ENCODE results near the gene LCN15.

The LCN15 gene

DNA sequence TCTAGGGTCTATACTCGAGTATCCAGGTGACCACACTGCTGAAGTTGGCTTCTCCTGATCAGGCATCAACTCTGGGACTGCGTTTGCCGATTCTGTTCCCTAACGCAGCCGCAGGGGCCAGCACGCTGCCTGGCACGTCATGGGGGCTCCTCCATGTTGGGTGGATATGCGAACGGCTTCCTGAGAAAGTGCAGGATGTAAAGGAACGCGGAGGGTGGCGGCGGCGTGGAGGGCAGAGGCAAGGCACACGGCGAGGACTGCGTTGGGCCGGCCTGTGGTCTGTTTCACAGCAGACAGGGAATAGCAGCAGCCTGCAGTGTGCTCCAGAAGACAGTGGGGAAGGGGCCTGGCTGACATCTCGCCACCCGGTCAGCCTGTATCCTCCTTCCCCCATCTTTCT is 25.4 kb downstream of the LCN15 start:
- no peak overlapping the region for H3K9ac ChIP-seq (ENCODE audit: low read length in 2 of 2)
- no peak overlapping the region for H3K27ac ChIP-seq (ENCODE audit: low read length)
- peaks cover 2% of the 10 kb centered on the region for H3K4me1 ChIP-seq (ENCODE audit: control insufficient read depth, insufficient read depth, low read length)
- H3K27me3 ChIP-seq (ENCODE audit: control insufficient read depth in 1 of 2, insufficient read depth in 2 of 2, low read length in 2 of 2): peaks cover 26 to 29% of the 10 kb centered on the region in 2 donors
- H3K36me3 ChIP-seq (ENCODE audit: control insufficient read depth in 2 of 2, insufficient read depth in 2 of 2, low read length in 2 of 2): no peaks in the 10 kb centered on the region
- no peaks in the 10 kb centered on the region for H3K9me3 ChIP-seq (ENCODE audit: control insufficient read depth in 2 of 2, low read length in 2 of 2)
- no peak overlapping the region for H3K4me3 ChIP-seq (ENCODE audit: low read length in 2 of 2)

- Histone ChIP-seq H3K27me3 (ENCODE audit: control insufficient read depth in 1 of 2, insufficient read depth in 2 of 2, low read length in 2 of 2) (peaks cover 4% of the 10 kb centered on the region in 2 donors), H3K9ac (ENCODE audit: low read length in 2 of 2) (no peak overlapping the region), H3K36me3 (ENCODE audit: control insufficient read depth in 2 of 2, insufficient read depth in 2 of 2, low read length in 2 of 2) (no peaks in the 10 kb centered on the region), H3K4me3 (ENCODE audit: low read length in 2 of 2) (no peak overlapping the region), H3K9me3 (ENCODE audit: control insufficient read depth in 2 of 2, low read length in 2 of 2) (no peaks in the 10 kb centered on the region), H3K27ac (ENCODE audit: low read length) (no peak overlapping the region), H3K4me1 (ENCODE audit: control insufficient read depth, insufficient read depth, low read length) (no peaks in the 10 kb centered on the region)
These were observed 28.4 kb downstream of the LCN15 start for GRCh38 chr9:136735812-136736480.

- Histone ChIP-seq H3K36me3 (ENCODE audit: control insufficient read depth in 2 of 2, insufficient read depth in 2 of 2, low read length in 2 of 2) (no peaks in the 10 kb centered on the region), H3K4me3 (ENCODE audit: low read length in 2 of 2) (no peak overlapping the region), H3K9me3 (ENCODE audit: control insufficient read depth in 2 of 2, low read length in 2 of 2) (no peaks in the 10 kb centered on the region), H3K4me1 (ENCODE audit: control insufficient read depth, insufficient read depth, low read length) (no peaks in the 10 kb centered on the region), H3K27me3 (ENCODE audit: control insufficient read depth in 1 of 2, insufficient read depth in 2 of 2, low read length in 2 of 2) (peaks cover 0 to 2% of the 10 kb centered on the region in 2 donors), H3K27ac (ENCODE audit: low read length) (no peak overlapping the region), H3K9ac (ENCODE audit: low read length in 2 of 2) (no peak overlapping the region)
These were observed 29.4 kb downstream of the LCN15 start for GRCh38 chr9:136734837-136735496.

- no peaks in the 10 kb centered on the region for H3K27me3 ChIP-seq (ENCODE audit: control insufficient read depth in 1 of 2, insufficient read depth in 2 of 2, low read length in 2 of 2)
- no peaks in the 10 kb centered on the region for H3K9me3 ChIP-seq (ENCODE audit: control insufficient read depth in 2 of 2, low read length in 2 of 2)
- no peak overlapping the region for H3K9ac ChIP-seq (ENCODE audit: low read length in 2 of 2)
- H3K4me1 ChIP-seq (ENCODE audit: control insufficient read depth, insufficient read depth, low read length): peaks cover 9% of the 10 kb centered on the region
- no peak overlapping the region for H3K27ac ChIP-seq (ENCODE audit: low read length)
- H3K36me3 ChIP-seq (ENCODE audit: control insufficient read depth in 2 of 2, insufficient read depth in 2 of 2, low read length in 2 of 2): no peaks in the 10 kb centered on the region
- H3K4me3 ChIP-seq (ENCODE audit: low read length in 2 of 2): no peak overlapping the region
These were observed 30.7 kb downstream of the LCN15 start for GRCh38 chr9:136733611-136734010.

- Histone ChIP-seq H3K27ac (ENCODE audit: low read length) (no peak overlapping the region), H3K9ac (ENCODE audit: low read length in 2 of 2) (no peak overlapping the region), H3K4me3 (ENCODE audit: low read length in 2 of 2) (no peak overlapping the region), H3K4me1 (ENCODE audit: control insufficient read depth, insufficient read depth, low read length) (peaks cover 16% of the 10 kb centered on the region), H3K9me3 (ENCODE audit: control insufficient read depth in 2 of 2, low read length in 2 of 2) (no peaks in the 10 kb centered on the region), H3K27me3 (ENCODE audit: control insufficient read depth in 1 of 2, insufficient read depth in 2 of 2, low read length in 2 of 2) (no peaks in the 10 kb centered on the region), H3K36me3 (ENCODE audit: control insufficient read depth in 2 of 2, insufficient read depth in 2 of 2, low read length in 2 of 2) (no peaks in the 10 kb centered on the region)
These were observed 31.7 kb downstream of the LCN15 start for GRCh38 chr9:136732444-136733178.

GRCh38 chr9:136729926-136730325 is 34.4 kb downstream of the LCN15 start:
- no peak overlapping the region for H3K27ac ChIP-seq (ENCODE audit: low read length)
- H3K36me3 ChIP-seq (ENCODE audit: control insufficient read depth in 2 of 2, insufficient read depth in 2 of 2, low read length in 2 of 2): peaks cover 11 to 12% of the 10 kb centered on the region in 2 donors
- H3K4me1 ChIP-seq (ENCODE audit: control insufficient read depth, insufficient read depth, low read length): peaks cover 40% of the 10 kb centered on the region
- H3K4me3 ChIP-seq (ENCODE audit: low read length in 2 of 2): no peak overlapping the region
- no peaks in the 10 kb centered on the region for H3K27me3 ChIP-seq (ENCODE audit: control insufficient read depth in 1 of 2, insufficient read depth in 2 of 2, low read length in 2 of 2)
- H3K9me3 ChIP-seq (ENCODE audit: control insufficient read depth in 2 of 2, low read length in 2 of 2): no peaks in the 10 kb centered on the region
- H3K9ac ChIP-seq (ENCODE audit: low read length in 2 of 2): no peak overlapping the region

DNA sequence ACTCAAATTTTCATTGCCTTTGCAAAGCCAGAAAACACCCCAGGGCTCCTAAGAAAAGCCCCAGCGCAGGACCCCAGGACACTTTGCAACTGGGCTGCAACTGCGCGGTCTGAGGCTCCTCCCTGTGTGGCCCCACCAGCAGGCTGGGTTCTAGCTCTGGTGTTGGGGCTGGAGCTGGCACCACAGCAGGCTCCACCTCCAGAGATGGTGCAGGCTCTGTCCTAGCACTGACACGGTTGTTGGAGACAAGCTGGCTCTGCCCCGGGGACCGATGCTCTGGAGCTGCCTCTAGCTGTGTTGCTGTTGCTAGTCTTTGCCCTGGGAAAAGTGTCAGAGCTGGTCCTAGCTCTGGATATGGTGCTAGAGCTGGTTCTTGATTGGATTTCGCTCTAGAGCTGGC is 35.2 kb downstream of the LCN15 start:
- Histone ChIP-seq H3K4me3 (ENCODE audit: low read length in 2 of 2) (peak overlapping the region; percentile 67 to 96), H3K4me1 (ENCODE audit: control insufficient read depth, insufficient read depth, low read length) (peaks cover 40% of the 10 kb centered on the region), H3K9ac (ENCODE audit: low read length in 2 of 2) (peak overlapping the region; percentile 55 to 77), H3K27me3 (ENCODE audit: control insufficient read depth in 1 of 2, insufficient read depth in 2 of 2, low read length in 2 of 2) (no peaks in the 10 kb centered on the region), H3K36me3 (ENCODE audit: control insufficient read depth in 2 of 2, insufficient read depth in 2 of 2, low read length in 2 of 2) (peaks cover 16% of the 10 kb centered on the region in 2 donors), H3K9me3 (ENCODE audit: control insufficient read depth in 2 of 2, low read length in 2 of 2) (no peaks in the 10 kb centered on the region), H3K27ac (ENCODE audit: low read length) (no peak overlapping the region)

GRCh38 chr9:136728548-136729123 is 35.7 kb downstream of the LCN15 start:
- Histone ChIP-seq H3K9ac (ENCODE audit: low read length in 2 of 2) (peak overlapping the region; percentile 55 to 77), H3K4me1 (ENCODE audit: control insufficient read depth, insufficient read depth, low read length) (peaks cover 40% of the 10 kb centered on the region), H3K9me3 (ENCODE audit: control insufficient read depth in 2 of 2, low read length in 2 of 2) (no peaks in the 10 kb centered on the region), H3K36me3 (ENCODE audit: control insufficient read depth in 2 of 2, insufficient read depth in 2 of 2, low read length in 2 of 2) (peaks cover 21% of the 10 kb centered on the region in 2 donors), H3K27me3 (ENCODE audit: control insufficient read depth in 1 of 2, insufficient read depth in 2 of 2, low read length in 2 of 2) (no peaks in the 10 kb centered on the region), H3K4me3 (ENCODE audit: low read length in 2 of 2) (peak overlapping the region; percentile 67 to 96), H3K27ac (ENCODE audit: low read length) (no peak overlapping the region)

DNA sequence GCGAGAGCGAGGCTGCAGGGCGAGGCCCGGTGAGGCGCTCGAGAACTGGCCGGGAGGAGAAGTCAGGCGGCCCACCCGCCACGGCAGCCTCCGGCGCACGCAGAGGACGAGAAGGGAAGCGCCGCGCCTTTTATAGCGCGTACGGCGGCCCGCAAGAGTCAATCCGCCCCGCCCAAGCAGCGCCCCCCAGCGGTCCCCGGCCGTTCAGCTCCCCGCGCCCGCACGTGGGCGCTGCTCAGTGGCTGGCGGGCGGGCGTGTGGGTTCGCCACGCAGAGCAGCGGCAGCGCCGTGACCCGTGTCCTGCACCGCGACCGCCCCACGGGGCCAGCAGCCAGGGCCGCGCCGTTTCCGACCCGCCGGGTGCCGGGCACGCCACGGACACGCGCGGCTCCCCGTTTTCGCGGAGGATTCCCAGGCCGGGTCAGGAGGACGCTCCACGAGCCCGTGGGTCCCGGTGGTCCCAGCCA is 36.2 kb downstream of the LCN15 start:
- Histone ChIP-seq H3K27me3 (ENCODE audit: control insufficient read depth in 1 of 2, insufficient read depth in 2 of 2, low read length in 2 of 2) (no peaks in the 10 kb centered on the region), H3K4me3 (ENCODE audit: low read length in 2 of 2) (peak overlapping the region; percentile 67 to 96), H3K9me3 (ENCODE audit: control insufficient read depth in 2 of 2, low read length in 2 of 2) (no peaks in the 10 kb centered on the region), H3K9ac (ENCODE audit: low read length in 2 of 2) (peak overlapping the region; percentile 77 to 90), H3K36me3 (ENCODE audit: control insufficient read depth in 2 of 2, insufficient read depth in 2 of 2, low read length in 2 of 2) (peaks cover 26% of the 10 kb centered on the region in 2 donors), H3K27ac (ENCODE audit: low read length) (no peak overlapping the region), H3K4me1 (ENCODE audit: control insufficient read depth, insufficient read depth, low read length) (peaks cover 40% of the 10 kb centered on the region)

GRCh38 chr9:136726631-136727191 is 37.6 kb downstream of the LCN15 start:
- Histone ChIP-seq H3K9ac (ENCODE audit: low read length in 2 of 2) (peak overlapping the region; percentile 64 to 71), H3K4me3 (ENCODE audit: low read length in 2 of 2) (peak overlapping the region; percentile 61 to 96), H3K27ac (ENCODE audit: low read length) (no peak overlapping the region), H3K36me3 (ENCODE audit: control insufficient read depth in 2 of 2, insufficient read depth in 2 of 2, low read length in 2 of 2) (peaks cover 29% of the 10 kb centered on the region in 2 donors), H3K27me3 (ENCODE audit: control insufficient read depth in 1 of 2, insufficient read depth in 2 of 2, low read length in 2 of 2) (no peaks in the 10 kb centered on the region), H3K4me1 (ENCODE audit: control insufficient read depth, insufficient read depth, low read length) (peaks cover 45% of the 10 kb centered on the region), H3K9me3 (ENCODE audit: control insufficient read depth in 2 of 2, low read length in 2 of 2) (no peaks in the 10 kb centered on the region)

All from stomach smooth muscle (tissue), 2 donors.